Keratinocyte (primary cell): Measurements from ENCODE around the gene LMNTD1. TPM values are rescaled to one million over a fixed set of nuclear protein-coding genes. Genes with fewer than 3 reads are reported as not detected.
A peak's percentile ranks its signal among the peaks of the same experiment; 100 is the strongest.

Experiments used
- DNase-seq: peaks from one replicate; pipeline ENCODE4 v3.0.0-alpha.2; 2011; ENCODE audit warnings: low read depth, missing footprints, low spot score
- FAIRE-seq: peaks from 2 replicates; lab custom pipeline; 2011; peaks lifted over from hg19 to GRCh38; lab: Jason Lieb, UNC
- H2AFZ ChIP-seq: 2 replicates; pipeline ENCODE4 v1.6.0; 2012; ENCODE audit warnings: low read length, control low read depth, inconsistent platforms; ENCODE audit not compliant: control insufficient read depth
- H3K27ac ChIP-seq: 2 replicates; pipeline ENCODE4 v1.5.1; 2011; ENCODE audit warnings: low read length; ENCODE audit not compliant: control insufficient read depth, insufficient read depth
- H3K27me3 ChIP-seq: 3 replicates; pipeline ENCODE4 v1.6.0; 2011; ENCODE audit warnings: low read length; ENCODE audit not compliant: control insufficient read depth, insufficient read depth; ENCODE audit errors: extremely low read depth
- H3K36me3 ChIP-seq, 2 experiments: 2 replicates in 1 of 2; 3 replicates in 1 of 2; pipeline ENCODE4 v1.5.1; 2011; ENCODE audit warnings: low read length in 2 of 2, mild to moderate bottlenecking in 1 of 2; ENCODE audit not compliant: control insufficient read depth in 2 of 2, insufficient read depth in 2 of 2; ENCODE audit errors: extremely low read depth in 1 of 2
- H3K4me1 ChIP-seq: 3 replicates; pipeline ENCODE4 v1.5.1; 2011; ENCODE audit warnings: low read length; ENCODE audit not compliant: control insufficient read depth, insufficient read depth; ENCODE audit errors: extremely low read depth
- H3K4me2 ChIP-seq: 3 replicates; pipeline ENCODE4 v1.6.0; 2011; ENCODE audit warnings: low read depth, low read length; ENCODE audit not compliant: control insufficient read depth, insufficient read depth; ENCODE audit errors: extremely low read depth
- H3K4me3 ChIP-seq, 3 experiments: fragments of 200-600 bp in 1 of 3; sonication (generic) in 1 of 3; 2 replicates in 2 of 3; 3 replicates in 1 of 3; pipeline ENCODE4 v1.5.1; 2011 to 2016; ENCODE audit warnings: low read length in 3 of 3, mild to moderate bottlenecking in 3 of 3, control low read depth in 2 of 3, inconsistent platforms in 1 of 3, low read depth in 1 of 3, mixed read lengths in 1 of 3, mixed run types in 1 of 3, moderate library complexity in 1 of 3; ENCODE audit not compliant: control insufficient read depth in 2 of 3, insufficient read depth in 2 of 3; ENCODE audit errors: extremely low read depth in 1 of 3
- H3K79me2 ChIP-seq: 2 replicates; pipeline ENCODE4 v1.6.0; 2012; ENCODE audit warnings: low read length; ENCODE audit not compliant: control insufficient read depth, insufficient read depth
- H3K9ac ChIP-seq: 3 replicates; pipeline ENCODE4 v1.6.0; 2011; ENCODE audit warnings: low read length; ENCODE audit not compliant: control insufficient read depth, insufficient read depth; ENCODE audit errors: extremely low read depth
- H3K9me1 ChIP-seq: 3 replicates; pipeline ENCODE4 v1.6.0; 2011; ENCODE audit warnings: low read length; ENCODE audit not compliant: control insufficient read depth, insufficient read depth; ENCODE audit errors: extremely low read depth
- H3K9me3 ChIP-seq: 2 replicates; pipeline ENCODE4 v1.5.1; 2012; ENCODE audit warnings: low read depth, low read length; ENCODE audit not compliant: control insufficient read depth
- H4K20me1 ChIP-seq: 3 replicates; pipeline ENCODE4 v1.6.0; 2011; ENCODE audit warnings: low read length; ENCODE audit not compliant: control insufficient read depth, insufficient read depth; ENCODE audit errors: extremely low read depth
- CTCF ChIP-seq, 3 experiments: IDR thresholded peaks in 1 of 3; conservative IDR thresholded peaks in 1 of 3; optimal IDR thresholded peaks in 1 of 3; 2 replicates in 2 of 3; 3 replicates in 1 of 3; pipeline versions ENCODE3 to v1.5.1; 2011; ENCODE audit warnings: low read length in 3 of 3, mild to moderate bottlenecking in 3 of 3, moderate library complexity in 2 of 3, control low read depth in 1 of 3, inconsistent platforms in 1 of 3; ENCODE audit not compliant: insufficient read depth in 2 of 3; ENCODE audit errors: extremely low read depth in 1 of 3
- EZH2 ChIP-seq: IDR thresholded peaks from one replicate; pipeline ENCODE4 v1.6.1; 2012; ENCODE audit warnings: inconsistent platforms, mild to moderate bottlenecking, low read length, moderate library complexity
- dilution Hi-C: fragments of 300-500 bp; cut with MboI; formaldehyde crosslinking; loops from one replicate; pipeline ENCODE4 v1.7.0; 2020; ENCODE audit warnings: low sequenced_read_pairs; ENCODE audit not compliant: extremely low pct_ligation_motif_present
- polyA plus RNA-seq, 5 experiments: library from polyadenylated mRNA; depleted of rRNA in 3 of 5; stranded (reverse) in 3 of 5; stranded (forward) in 1 of 5; unstranded in 1 of 5; fragments of >200 nt; gene quantifications; 1 replicate in 1 of 5; 2 replicates in 3 of 5; 3 replicates in 1 of 5; pipeline versions ENCODE4 v1.2.1 to v1.2.3, GENCODE V29; 2011 to 2012; ENCODE audit warnings: missing spikeins in 2 of 5, low read depth in 1 of 5, low replicate concordance in 1 of 5

LMNTD1 gene
- polyA plus RNA-seq, 1 donor (not counting 4 experiments of a cell fraction or from before 2014, with no cell fraction given), result 0.42 TPM

- Histone ChIP-seq H2AFZ (no peak overlapping the region), H3K9me3 (no peaks in the 10 kb centered on the region), H3K4me2 (no peak overlapping the region), H3K79me2 (no peaks in the 10 kb centered on the region), H3K27me3 (no peaks in the 10 kb centered on the region), H3K9ac (no peak overlapping the region), H3K27ac (no peak overlapping the region), H4K20me1 (no peaks in the 10 kb centered on the region), H3K4me1 (no peaks in the 10 kb centered on the region), H3K9me1 (no peaks in the 10 kb centered on the region), H3K36me3 (no peaks in the 10 kb centered on the region), H3K4me3 (no peak overlapping the region)
- no peak for DNase-seq
- dilution Hi-C loops, result no loop called here
- no peak for FAIRE-seq
- TF ChIP-seq EZH2, result no peak
- peak in 2 of 3 experiments; percentile 33 to 50 for TF ChIP-seq CTCF (optimal IDR thresholded peaks at IDR 0.05 in 1 of 3, IDR thresholded peaks at IDR 0.05 in 1 of 3, conservative IDR thresholded peaks at IDR 0.05 in 1 of 3; ENCODE audit: extremely low read depth in 1 of 3, insufficient read depth in 2 of 3, low read length in 3 of 3)
Measured at GRCh38 chr12:25557830-25558436, 4.8 kb upstream of the LMNTD1 start.

GRCh38 chr12:25556153-25556552, 3.1 kb upstream of the LMNTD1 start:
- Histone ChIP-seq H3K9ac (no peak overlapping the region), H3K9me1 (no peaks in the 10 kb centered on the region), H3K79me2 (no peaks in the 10 kb centered on the region), H3K36me3 (no peaks in the 10 kb centered on the region), H3K4me3 (no peak overlapping the region), H2AFZ (peak overlapping the region; percentile 30), H4K20me1 (no peaks in the 10 kb centered on the region), H3K27ac (no peak overlapping the region), H3K4me1 (no peaks in the 10 kb centered on the region), H3K4me2 (no peak overlapping the region), H3K9me3 (no peaks in the 10 kb centered on the region), H3K27me3 (no peaks in the 10 kb centered on the region)
- FAIRE-seq, result no peak
- DNase-seq, result no peak
- dilution Hi-C loops, result no loop called here
- TF ChIP-seq CTCF (optimal IDR thresholded peaks at IDR 0.05 in 1 of 3, IDR thresholded peaks at IDR 0.05 in 1 of 3, conservative IDR thresholded peaks at IDR 0.05 in 1 of 3; ENCODE audit: extremely low read depth in 1 of 3, insufficient read depth in 2 of 3, low read length in 3 of 3), result no peak
- no peak for TF ChIP-seq EZH2
